ENCODE results near the gene ARRB1. TPM values are rescaled to one million over a fixed set of nuclear protein-coding genes. Genes with fewer than 3 reads are reported as not detected.

The ARRB1 gene
- total and polyA plus RNA-seq, 2 of the 13 experiments (the other 11 are each of a cell fraction or from before 2014, with no cell fraction given) = 22.5 to 35.7 TPM

- TF ChIP-seq MBD4 (IDR thresholded peaks at IDR 0.05; ENCODE audit: borderline replicate concordance, low read length) (no peak), POLR2AphosphoS2 (IDR thresholded peaks at IDR 0.05; ENCODE audit: low read depth, low read length) (no peak), TBX2 (CRISPR knock-in tag; IDR thresholded peaks at IDR 0.05; ENCODE audit: borderline replicate concordance) (peak; percentile 54; the same call in 1 of the 2 replicates), NR2F6 (IDR thresholded peaks at IDR 0.05) (no peak), NR2F6 (CRISPR knock-in tag; IDR thresholded peaks at IDR 0.05) (peak; percentile 15; the same call in 1 of the 2 replicates), ZNF720 (CRISPR knock-in tag; IDR thresholded peaks at IDR 0.05) (no peak), SALL1 (CRISPR knock-in tag; IDR thresholded peaks at IDR 0.05) (peak; percentile 50), RFXAP (CRISPR knock-in tag; IDR thresholded peaks at IDR 0.05; ENCODE audit: borderline replicate concordance) (0 out of 2 replicates have a peak, but pooled peaks have one; percentile 23), ZFP90 (CRISPR knock-in tag; IDR thresholded peaks at IDR 0.05; ENCODE audit: borderline replicate concordance) (0 out of 2 replicates have a peak, but pooled peaks have one; percentile 21), MED1 (CRISPR knock-in tag; IDR thresholded peaks at IDR 0.05) (0 out of 2 replicates have a peak, but pooled peaks have one; percentile 31), ZNF574 (CRISPR knock-in tag; IDR thresholded peaks at IDR 0.05) (peak; percentile 48; the same call in 1 of the 2 replicates), ATF4 (CRISPR knock-in tag; IDR thresholded peaks at IDR 0.05) (no peak), ZNF136 (CRISPR knock-in tag; IDR thresholded peaks at IDR 0.05; ENCODE audit: low read depth) (no peak), ZFP91 (CRISPR knock-in tag; IDR thresholded peaks at IDR 0.05; ENCODE audit: borderline replicate concordance) (peak; percentile 42; the same call in 1 of the 2 replicates), ZNF350 (CRISPR knock-in tag; IDR thresholded peaks at IDR 0.05; ENCODE audit: borderline replicate concordance, low read depth) (peak; percentile 43; the same call in 1 of the 2 replicates), PPARG (CRISPR knock-in tag; conservative IDR thresholded peaks at IDR 0.05) (no peak), GATAD2A (CRISPR knock-in tag; IDR thresholded peaks at IDR 0.05) (peak; percentile 19; the same call in 1 of the 2 replicates), ZNF274 (CRISPR knock-in tag; IDR thresholded peaks at IDR 0.05) (no peak), CBFB (CRISPR knock-in tag; IDR thresholded peaks at IDR 0.05) (no peak)
- TF ChIP-seq, protein P1, sequence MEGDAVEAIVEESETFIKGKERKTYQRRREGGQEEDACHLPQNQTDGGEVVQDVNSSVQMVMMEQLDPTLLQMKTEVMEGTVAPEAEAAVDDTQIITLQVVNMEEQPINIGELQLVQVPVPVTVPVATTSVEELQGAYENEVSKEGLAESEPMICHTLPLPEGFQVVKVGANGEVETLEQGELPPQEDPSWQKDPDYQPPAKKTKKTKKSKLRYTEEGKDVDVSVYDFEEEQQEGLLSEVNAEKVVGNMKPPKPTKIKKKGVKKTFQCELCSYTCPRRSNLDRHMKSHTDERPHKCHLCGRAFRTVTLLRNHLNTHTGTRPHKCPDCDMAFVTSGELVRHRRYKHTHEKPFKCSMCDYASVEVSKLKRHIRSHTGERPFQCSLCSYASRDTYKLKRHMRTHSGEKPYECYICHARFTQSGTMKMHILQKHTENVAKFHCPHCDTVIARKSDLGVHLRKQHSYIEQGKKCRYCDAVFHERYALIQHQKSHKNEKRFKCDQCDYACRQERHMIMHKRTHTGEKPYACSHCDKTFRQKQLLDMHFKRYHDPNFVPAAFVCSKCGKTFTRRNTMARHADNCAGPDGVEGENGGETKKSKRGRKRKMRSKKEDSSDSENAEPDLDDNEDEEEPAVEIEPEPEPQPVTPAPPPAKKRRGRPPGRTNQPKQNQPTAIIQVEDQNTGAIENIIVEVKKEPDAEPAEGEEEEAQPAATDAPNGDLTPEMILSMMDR (CRISPR knock-in tag; IDR thresholded peaks at IDR 0.05) = peak; percentile 94
- TF ChIP-seq, protein P2, sequence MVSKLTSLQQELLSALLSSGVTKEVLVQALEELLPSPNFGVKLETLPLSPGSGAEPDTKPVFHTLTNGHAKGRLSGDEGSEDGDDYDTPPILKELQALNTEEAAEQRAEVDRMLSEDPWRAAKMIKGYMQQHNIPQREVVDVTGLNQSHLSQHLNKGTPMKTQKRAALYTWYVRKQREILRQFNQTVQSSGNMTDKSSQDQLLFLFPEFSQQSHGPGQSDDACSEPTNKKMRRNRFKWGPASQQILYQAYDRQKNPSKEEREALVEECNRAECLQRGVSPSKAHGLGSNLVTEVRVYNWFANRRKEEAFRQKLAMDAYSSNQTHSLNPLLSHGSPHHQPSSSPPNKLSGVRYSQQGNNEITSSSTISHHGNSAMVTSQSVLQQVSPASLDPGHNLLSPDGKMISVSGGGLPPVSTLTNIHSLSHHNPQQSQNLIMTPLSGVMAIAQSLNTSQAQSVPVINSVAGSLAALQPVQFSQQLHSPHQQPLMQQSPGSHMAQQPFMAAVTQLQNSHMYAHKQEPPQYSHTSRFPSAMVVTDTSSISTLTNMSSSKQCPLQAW (CRISPR knock-in tag; IDR thresholded peaks at IDR 0.05) = 0 out of 2 replicates have a peak, but pooled peaks have one; percentile 58
Measured at GRCh38 chr11:75328426-75329277, 22.8 kb downstream of the ARRB1 start (continued).
